Endothelial cell of umbilical vein (primary cell): Measurements from ENCODE around the gene RANGRF.
A peak's percentile ranks its signal among the peaks of the same experiment; 100 is the strongest.

Experiments used
- CTCF ChIP-seq, 2 donors: IDR thresholded peaks; 1 replicate in 1 of 2; 2 replicates in 1 of 2; pipeline ENCODE4 v1.5.1; 2011; ENCODE audit warnings: low read length in 2 of 2, mild to moderate bottlenecking in 2 of 2, moderate library complexity in 2 of 2, control low read depth in 1 of 2, inconsistent platforms in 1 of 2, low read depth in 1 of 2; ENCODE audit not compliant: insufficient read depth in 1 of 2; ENCODE audit errors: extremely low read depth in 1 of 2
- MAX ChIP-seq: IDR thresholded peaks from 2 replicates; pipeline ENCODE4 v1.6.1; 2011; ENCODE audit not compliant: insufficient read depth, insufficient read length
- POLR2A ChIP-seq: IDR thresholded peaks from 2 replicates; pipeline ENCODE4 v1.6.1; 2012; ENCODE audit warnings: low read depth, mild to moderate bottlenecking, control low read depth, low read length

- peak; percentile 80 to 89 for TF ChIP-seq CTCF (IDR thresholded peaks at IDR 0.05; ENCODE audit: extremely low read depth in 1 of 2, insufficient read depth in 1 of 2, low read depth in 1 of 2, low read length in 2 of 2)
- no peak for TF ChIP-seq POLR2A
- TF ChIP-seq MAX, result no peak
Observed at GRCh38 chr17:8300627-8301242, 12.3 kb downstream of the RANGRF start.
